ENCODE measurements around the gene PTPRF.

PTPRF gene

DNA sequence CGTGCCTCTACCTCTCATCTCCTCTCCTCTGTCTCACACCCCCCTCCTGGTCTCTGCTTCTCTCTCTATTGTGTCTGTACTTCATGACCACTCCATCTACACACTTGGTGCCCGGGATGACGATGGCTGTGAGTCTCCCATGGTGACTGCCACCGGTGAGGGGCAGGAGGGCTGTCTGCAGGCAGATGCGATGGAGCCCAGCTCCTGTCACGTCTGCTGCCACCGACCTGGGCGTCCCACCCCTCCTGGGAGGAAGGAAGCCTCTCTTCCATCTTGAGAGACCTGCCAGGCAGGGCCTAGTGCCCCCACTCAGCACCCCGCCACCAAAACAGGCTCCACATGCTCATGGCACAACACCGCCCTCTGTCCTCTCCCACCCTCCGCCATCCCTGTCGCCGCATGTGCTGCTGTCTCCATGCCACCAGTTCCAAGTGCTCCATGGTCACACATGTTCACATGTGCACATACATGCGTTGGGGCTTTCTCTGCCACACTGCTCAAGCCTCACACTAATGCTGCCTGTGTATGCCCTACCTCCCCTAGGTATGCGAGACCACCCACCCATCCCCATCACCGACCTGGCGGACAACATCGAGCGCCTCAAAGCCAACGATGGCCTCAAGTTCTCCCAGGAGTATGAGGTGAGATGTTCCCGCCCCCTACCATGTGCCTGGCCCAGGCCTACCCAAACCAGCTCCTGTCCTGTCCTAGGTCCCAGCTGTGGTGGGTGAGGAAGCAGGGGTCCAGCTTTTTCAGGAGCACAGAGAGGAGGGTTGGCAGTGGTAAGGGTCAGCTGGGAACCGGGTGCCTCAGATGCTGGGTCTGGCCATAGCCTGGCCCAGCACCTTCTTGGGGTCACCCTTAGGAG, 82.6 kb downstream of the PTPRF start:
- Histone ChIP-seq H3K4me1 (ENCODE audit: control insufficient read depth in 1 of 2, insufficient read depth in 2 of 2, low read length in 2 of 2) (no peaks in the 10 kb centered on the region), H3K36me3 (ENCODE audit: control insufficient read depth in 1 of 2, insufficient read depth in 2 of 2, low read length in 2 of 2) (peaks cover 30 to 45% of the 10 kb centered on the region in 2 donors)

DNA sequence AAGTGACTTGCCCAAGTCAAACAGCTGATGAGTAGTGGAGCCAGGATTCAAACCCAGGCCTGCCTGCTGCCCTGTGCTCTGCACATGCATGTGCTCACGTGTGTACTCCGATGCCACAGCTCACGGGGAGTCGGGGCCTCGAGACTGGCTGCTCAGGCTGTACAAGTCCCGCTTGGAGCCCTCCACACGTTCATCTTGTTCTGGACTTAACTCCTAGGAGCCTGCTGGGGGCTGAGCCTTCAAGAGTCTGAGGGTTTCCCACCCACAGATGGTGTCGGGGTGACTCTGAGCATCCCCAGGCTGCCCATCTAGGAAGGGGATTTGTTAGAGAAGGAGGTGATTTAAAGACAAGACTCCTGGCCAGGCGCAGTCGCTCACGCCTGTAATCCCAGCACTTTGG, 83.5 kb downstream of the PTPRF start:
- Histone ChIP-seq H3K36me3 (ENCODE audit: control insufficient read depth in 1 of 2, insufficient read depth in 2 of 2, low read length in 2 of 2) (peaks cover 31 to 44% of the 10 kb centered on the region in 2 donors), H3K27me3 (ENCODE audit: low read depth, low read length) (no peaks in the 10 kb centered on the region), H3K4me3 (ENCODE audit: low read depth in 1 of 2, low read length in 2 of 2) (no peak overlapping the region), H3K27ac (ENCODE audit: low read length) (no peak overlapping the region), H3K9me3 (ENCODE audit: control insufficient read depth in 1 of 2, low read length in 2 of 2) (no peaks in the 10 kb centered on the region), H3K4me1 (ENCODE audit: control insufficient read depth in 1 of 2, insufficient read depth in 2 of 2, low read length in 2 of 2) (no peaks in the 10 kb centered on the region)

More for the DNA sequence above, 82.6 kb downstream of the PTPRF start:
- Histone ChIP-seq H3K27ac (ENCODE audit: low read length) (no peak overlapping the region), H3K27me3 (ENCODE audit: low read depth, low read length) (no peaks in the 10 kb centered on the region), H3K4me3 (ENCODE audit: low read depth in 1 of 2, low read length in 2 of 2) (no peak overlapping the region), H3K9me3 (ENCODE audit: control insufficient read depth in 1 of 2, low read length in 2 of 2) (no peaks in the 10 kb centered on the region)

DNA sequence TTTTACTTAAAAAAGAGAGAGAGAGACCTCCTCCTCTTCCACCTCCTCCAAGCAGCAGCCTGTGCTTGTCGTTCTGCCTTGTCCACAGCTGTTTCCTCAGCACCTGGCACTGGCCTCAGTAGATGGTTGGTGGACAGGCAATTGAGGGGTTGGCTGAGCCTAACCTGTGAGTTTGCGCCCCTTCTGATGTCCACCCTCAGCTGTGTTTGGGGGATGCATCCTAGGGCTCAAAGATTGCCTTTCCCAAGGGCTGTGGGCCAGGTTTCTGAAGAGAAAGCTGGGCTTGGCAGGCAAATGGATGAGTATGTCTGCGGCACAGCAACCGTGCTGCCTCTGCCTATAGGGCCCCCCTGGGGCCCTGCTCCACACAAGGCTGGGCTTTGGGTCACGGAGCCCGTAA, 84.2 kb downstream of the PTPRF start:
- Histone ChIP-seq H3K27ac (ENCODE audit: low read length) (no peak overlapping the region), H3K27me3 (ENCODE audit: low read depth, low read length) (no peaks in the 10 kb centered on the region), H3K36me3 (ENCODE audit: control insufficient read depth in 1 of 2, insufficient read depth in 2 of 2, low read length in 2 of 2) (peaks cover 32 to 45% of the 10 kb centered on the region in 2 donors), H3K4me3 (ENCODE audit: low read depth in 1 of 2, low read length in 2 of 2) (no peak overlapping the region), H3K9me3 (ENCODE audit: control insufficient read depth in 1 of 2, low read length in 2 of 2) (no peaks in the 10 kb centered on the region), H3K4me1 (ENCODE audit: control insufficient read depth in 1 of 2, insufficient read depth in 2 of 2, low read length in 2 of 2) (no peaks in the 10 kb centered on the region)

DNA sequence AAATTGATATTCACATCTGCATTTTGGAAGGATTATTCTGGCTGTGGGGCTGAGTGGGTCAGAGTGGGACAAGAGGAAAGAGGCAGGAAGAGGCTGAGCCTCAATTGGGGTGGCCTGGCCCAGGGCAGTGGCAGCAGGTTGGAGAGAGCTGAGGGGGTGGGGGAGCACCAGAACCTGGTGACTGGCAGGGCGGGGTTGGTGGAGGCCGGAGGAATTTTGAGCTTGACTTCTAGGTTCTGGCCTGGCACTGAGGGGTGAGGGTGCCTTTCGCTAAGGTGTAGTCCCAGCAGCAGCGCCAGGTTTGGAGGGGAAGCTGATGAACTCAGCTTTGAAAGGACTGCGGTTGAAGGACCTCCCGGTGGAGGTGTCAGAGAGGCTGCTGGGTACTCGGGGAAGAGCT, 85.7 kb downstream of the PTPRF start:
- peaks cover 23 to 59% of the 10 kb centered on the region in 2 donors for H3K36me3 ChIP-seq (ENCODE audit: control insufficient read depth in 1 of 2, insufficient read depth in 2 of 2, low read length in 2 of 2)
- H3K9me3 ChIP-seq (ENCODE audit: control insufficient read depth in 1 of 2, low read length in 2 of 2), result no peaks in the 10 kb centered on the region

GRCh38 chr1:43617011-43617410, 86.3 kb downstream of the PTPRF start:
- Histone ChIP-seq H3K4me3 (ENCODE audit: low read depth in 1 of 2, low read length in 2 of 2) (no peak overlapping the region), H3K36me3 (ENCODE audit: control insufficient read depth in 1 of 2, insufficient read depth in 2 of 2, low read length in 2 of 2) (peaks cover 29 to 66% of the 10 kb centered on the region in 2 donors), H3K27ac (ENCODE audit: low read length) (no peak overlapping the region), H3K9me3 (ENCODE audit: control insufficient read depth in 1 of 2, low read length in 2 of 2) (no peaks in the 10 kb centered on the region), H3K27me3 (ENCODE audit: low read depth, low read length) (no peaks in the 10 kb centered on the region), H3K4me1 (ENCODE audit: control insufficient read depth in 1 of 2, insufficient read depth in 2 of 2, low read length in 2 of 2) (no peaks in the 10 kb centered on the region)

More for the DNA sequence above, 85.7 kb downstream of the PTPRF start:
- Histone ChIP-seq H3K27ac (ENCODE audit: low read length) (no peak overlapping the region), H3K4me3 (ENCODE audit: low read depth in 1 of 2, low read length in 2 of 2) (no peak overlapping the region), H3K27me3 (ENCODE audit: low read depth, low read length) (no peaks in the 10 kb centered on the region), H3K4me1 (ENCODE audit: control insufficient read depth in 1 of 2, insufficient read depth in 2 of 2, low read length in 2 of 2) (no peaks in the 10 kb centered on the region)

DNA sequence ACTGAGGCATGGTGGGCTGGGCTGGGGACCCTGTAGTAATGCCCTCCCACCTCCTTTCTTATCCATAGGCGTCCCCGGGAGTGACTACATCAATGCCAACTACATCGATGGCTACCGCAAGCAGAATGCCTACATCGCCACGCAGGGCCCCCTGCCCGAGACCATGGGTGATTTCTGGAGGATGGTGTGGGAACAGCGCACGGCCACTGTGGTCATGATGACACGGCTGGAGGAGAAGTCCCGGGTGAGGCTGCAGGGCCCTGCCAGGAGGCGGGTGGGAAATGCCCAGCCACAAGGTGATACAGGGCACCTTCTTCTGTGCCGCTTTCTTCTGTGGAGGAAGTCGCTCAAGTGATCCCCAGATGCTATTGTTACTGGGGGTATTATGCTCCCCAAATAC, 87.0 kb downstream of the PTPRF start:
- Histone ChIP-seq H3K9me3 (ENCODE audit: control insufficient read depth in 1 of 2, low read length in 2 of 2) (no peaks in the 10 kb centered on the region), H3K27ac (ENCODE audit: low read length) (no peak overlapping the region), H3K4me1 (ENCODE audit: control insufficient read depth in 1 of 2, insufficient read depth in 2 of 2, low read length in 2 of 2) (no peaks in the 10 kb centered on the region), H3K4me3 (ENCODE audit: low read depth in 1 of 2, low read length in 2 of 2) (no peak overlapping the region), H3K27me3 (ENCODE audit: low read depth, low read length) (no peaks in the 10 kb centered on the region), H3K36me3 (ENCODE audit: control insufficient read depth in 1 of 2, insufficient read depth in 2 of 2, low read length in 2 of 2) (peaks cover 29 to 69% of the 10 kb centered on the region in 2 donors)

DNA sequence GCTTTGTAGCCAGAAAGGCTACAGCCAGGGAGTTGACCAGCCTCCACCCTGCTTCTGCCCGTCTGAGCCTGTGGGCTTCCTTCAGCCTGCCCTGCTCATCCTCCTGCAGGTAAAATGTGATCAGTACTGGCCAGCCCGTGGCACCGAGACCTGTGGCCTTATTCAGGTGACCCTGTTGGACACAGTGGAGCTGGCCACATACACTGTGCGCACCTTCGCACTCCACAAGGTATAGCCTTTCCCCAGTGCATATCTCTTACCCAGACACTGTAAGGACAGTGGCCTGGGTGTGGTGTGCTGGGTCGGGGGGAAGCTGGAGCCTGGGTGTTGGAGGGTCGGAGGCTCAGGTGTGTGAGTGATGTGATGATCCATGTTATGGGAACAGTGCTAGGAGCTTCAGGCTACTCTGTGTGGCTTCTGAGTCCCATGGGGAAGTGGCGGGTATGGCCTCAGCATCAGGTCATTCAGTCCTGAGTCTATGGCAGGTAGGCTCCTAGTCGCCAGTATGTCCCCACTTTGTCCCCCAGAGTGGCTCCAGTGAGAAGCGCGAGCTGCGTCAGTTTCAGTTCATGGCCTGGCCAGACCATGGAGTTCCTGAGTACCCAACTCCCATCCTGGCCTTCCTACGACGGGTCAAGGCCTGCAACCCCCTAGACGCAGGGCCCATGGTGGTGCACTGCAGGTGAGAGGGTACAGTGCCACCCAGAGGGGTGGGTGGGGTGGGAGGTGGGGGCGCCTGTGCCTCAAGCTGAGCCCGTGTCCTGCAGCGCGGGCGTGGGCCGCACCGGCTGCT, 88.0 kb downstream of the PTPRF start:
- H3K36me3 ChIP-seq (ENCODE audit: control insufficient read depth in 1 of 2, insufficient read depth in 2 of 2, low read length in 2 of 2), result peaks cover 25 to 67% of the 10 kb centered on the region in 2 donors
- no peak overlapping the region for H3K27ac ChIP-seq (ENCODE audit: low read length)
- H3K27me3 ChIP-seq (ENCODE audit: low read depth, low read length), result no peaks in the 10 kb centered on the region
- H3K9me3 ChIP-seq (ENCODE audit: control insufficient read depth in 1 of 2, low read length in 2 of 2), result no peaks in the 10 kb centered on the region
- H3K4me1 ChIP-seq (ENCODE audit: control insufficient read depth in 1 of 2, insufficient read depth in 2 of 2, low read length in 2 of 2), result no peaks in the 10 kb centered on the region
- no peak overlapping the region for H3K4me3 ChIP-seq (ENCODE audit: low read depth in 1 of 2, low read length in 2 of 2)

DNA sequence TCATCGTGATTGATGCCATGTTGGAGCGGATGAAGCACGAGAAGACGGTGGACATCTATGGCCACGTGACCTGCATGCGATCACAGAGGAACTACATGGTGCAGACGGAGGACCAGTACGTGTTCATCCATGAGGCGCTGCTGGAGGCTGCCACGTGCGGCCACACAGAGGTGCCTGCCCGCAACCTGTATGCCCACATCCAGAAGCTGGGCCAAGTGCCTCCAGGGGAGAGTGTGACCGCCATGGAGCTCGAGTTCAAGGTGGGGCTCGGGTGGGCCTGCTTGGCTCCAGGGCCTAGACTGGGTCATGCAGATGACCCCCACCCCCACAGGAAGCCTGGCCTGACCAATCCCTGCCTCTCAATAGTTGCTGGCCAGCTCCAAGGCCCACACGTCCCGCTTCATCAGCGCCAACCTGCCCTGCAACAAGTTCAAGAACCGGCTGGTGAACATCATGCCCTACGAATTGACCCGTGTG, 88.7 kb downstream of the PTPRF start:
- H3K4me1 ChIP-seq (ENCODE audit: control insufficient read depth in 1 of 2, insufficient read depth in 2 of 2, low read length in 2 of 2), result no peaks in the 10 kb centered on the region
- peaks cover 22 to 64% of the 10 kb centered on the region in 2 donors for H3K36me3 ChIP-seq (ENCODE audit: control insufficient read depth in 1 of 2, insufficient read depth in 2 of 2, low read length in 2 of 2)
- H3K9me3 ChIP-seq (ENCODE audit: control insufficient read depth in 1 of 2, low read length in 2 of 2), result no peaks in the 10 kb centered on the region
- H3K27ac ChIP-seq (ENCODE audit: low read length), result no peak overlapping the region
- H3K4me3 ChIP-seq (ENCODE audit: low read depth in 1 of 2, low read length in 2 of 2), result no peak overlapping the region
- no peaks in the 10 kb centered on the region for H3K27me3 ChIP-seq (ENCODE audit: low read depth, low read length)

GRCh38 chr1:43619996-43620920, 89.6 kb downstream of the PTPRF start:
- Histone ChIP-seq H3K27me3 (ENCODE audit: low read depth, low read length) (no peaks in the 10 kb centered on the region), H3K9me3 (ENCODE audit: control insufficient read depth in 1 of 2, low read length in 2 of 2) (no peaks in the 10 kb centered on the region), H3K4me3 (ENCODE audit: low read depth in 1 of 2, low read length in 2 of 2) (no peak overlapping the region), H3K36me3 (ENCODE audit: control insufficient read depth in 1 of 2, insufficient read depth in 2 of 2, low read length in 2 of 2) (peaks cover 31 to 63% of the 10 kb centered on the region in 2 donors), H3K27ac (ENCODE audit: low read length) (no peak overlapping the region), H3K4me1 (ENCODE audit: control insufficient read depth in 1 of 2, insufficient read depth in 2 of 2, low read length in 2 of 2) (no peaks in the 10 kb centered on the region)

- H3K9me3 ChIP-seq (ENCODE audit: control insufficient read depth in 1 of 2, low read length in 2 of 2), result no peaks in the 10 kb centered on the region
- H3K4me1 ChIP-seq (ENCODE audit: control insufficient read depth in 1 of 2, insufficient read depth in 2 of 2, low read length in 2 of 2), result no peaks in the 10 kb centered on the region
- H3K4me3 ChIP-seq (ENCODE audit: low read depth in 1 of 2, low read length in 2 of 2), result no peak overlapping the region
- H3K27me3 ChIP-seq (ENCODE audit: low read depth, low read length), result no peaks in the 10 kb centered on the region
- peaks cover 33 to 63% of the 10 kb centered on the region in 2 donors for H3K36me3 ChIP-seq (ENCODE audit: control insufficient read depth in 1 of 2, insufficient read depth in 2 of 2, low read length in 2 of 2)
- H3K27ac ChIP-seq (ENCODE audit: low read length), result no peak overlapping the region
Measured at GRCh38 chr1:43620956-43621355, 90.3 kb downstream of the PTPRF start.

Measured in muscle layer of duodenum (tissue), 2 donors.